MM.1S (cell line): Measurements from ENCODE around the gene MPO.

Source experiments
- CTCF ChIP-seq: fragments of 300-600 bp; sonication (generic); IDR thresholded peaks from 2 replicates; pipeline ENCODE4 v1.5.1; 2016; ENCODE audit warnings: antibody characterized with exemption, low read length, mixed read lengths
- EZH2phosphoT487 ChIP-seq: fragments of 300-600 bp; sonication (generic); IDR thresholded peaks from 2 replicates; pipeline ENCODE4 v1.6.1; 2018; ENCODE audit warnings: antibody characterized with exemption, low read length

- no peak for TF ChIP-seq CTCF
- no peak for TF ChIP-seq EZH2phosphoT487
These were observed 39.4 kb upstream of the MPO start for GRCh38 chr17:58320163-58320558.
